ENCODE data around the gene PREPL. TPM values are rescaled to one million over a fixed set of nuclear protein-coding genes. Genes with fewer than 3 reads are reported as not detected.

PREPL gene
- total and polyA plus RNA-seq, 2 donors from 2014 or later: 32.1 to 67.9 TPM

GRCh38 chr2:44297431-44297830, 63.9 kb downstream of the PREPL start:
- intact Hi-C loops (cut with DNase I): no loop called here
- Histone ChIP-seq H3K4me1 (ENCODE audit: control insufficient read depth in 2 of 3, insufficient read depth in 2 of 3, low read depth in 1 of 3, low read length in 3 of 3) (peaks cover 0 to 23% (median 22%) of the 10 kb centered on the region in 3 donors), H3K27me3 (ENCODE audit: control insufficient read depth, insufficient read depth, low read length) (no peaks in the 10 kb centered on the region), H3K36me3 (ENCODE audit: control insufficient read depth in 2 of 3, insufficient read depth in 3 of 3, low read length in 3 of 3) (peaks cover 0 to 32% (median 13%) of the 10 kb centered on the region in 3 donors), H3K27ac (ENCODE audit: low read depth in 2 of 2, low read length in 2 of 2) (peak overlapping the region in 1 of 2 donors; percentile 10), H3K4me3 (ENCODE audit: low read length in 3 of 3) (no peak overlapping the region), H3K9ac (ENCODE audit: low read length in 3 of 3) (no peak overlapping the region), H3K9me3 (ENCODE audit: control insufficient read depth in 2 of 3, insufficient read depth in 1 of 3, low read length in 3 of 3) (no peaks in the 10 kb centered on the region)
- no peak for TF ChIP-seq CTCF (IDR thresholded peaks at IDR 0.05; ENCODE audit: borderline replicate concordance, extremely low read depth, insufficient read depth)
- FAIRE-seq (no peak), DNase-seq (no peak)

GRCh38 chr2:44296653-44297052, 64.6 kb downstream of the PREPL start:
- Histone ChIP-seq H3K9me3 (ENCODE audit: control insufficient read depth in 2 of 3, insufficient read depth in 1 of 3, low read length in 3 of 3) (no peaks in the 10 kb centered on the region), H3K4me3 (ENCODE audit: low read length in 3 of 3) (no peak overlapping the region), H3K4me1 (ENCODE audit: control insufficient read depth in 2 of 3, insufficient read depth in 2 of 3, low read depth in 1 of 3, low read length in 3 of 3) (peaks cover 0 to 31% (median 28%) of the 10 kb centered on the region in 3 donors), H3K36me3 (ENCODE audit: control insufficient read depth in 2 of 3, insufficient read depth in 3 of 3, low read length in 3 of 3) (peaks cover 0 to 32% (median 10%) of the 10 kb centered on the region in 3 donors), H3K27ac (ENCODE audit: low read depth in 2 of 2, low read length in 2 of 2) (peak overlapping the region in 1 of 2 donors; percentile 86), H3K27me3 (ENCODE audit: control insufficient read depth, insufficient read depth, low read length) (no peaks in the 10 kb centered on the region), H3K9ac (ENCODE audit: low read length in 3 of 3) (no peak overlapping the region)
- TF ChIP-seq CTCF (IDR thresholded peaks at IDR 0.05; ENCODE audit: borderline replicate concordance, extremely low read depth, insufficient read depth): no peak
- DNase-seq (no peak), FAIRE-seq (no peak)
- intact Hi-C loops (cut with DNase I): no loop called here

- peaks cover 7 to 39% (median 30%) of the 10 kb centered on the region in 3 donors for H3K4me1 ChIP-seq (ENCODE audit: control insufficient read depth in 2 of 3, insufficient read depth in 2 of 3, low read depth in 1 of 3, low read length in 3 of 3)
- H3K9ac ChIP-seq (ENCODE audit: low read length in 3 of 3): peak overlapping the region in 1 of 3 donors; percentile 57
- no peaks in the 10 kb centered on the region for H3K9me3 ChIP-seq (ENCODE audit: control insufficient read depth in 2 of 3, insufficient read depth in 1 of 3, low read length in 3 of 3)
- DNase-seq (peak in 2 of 5 donors; percentile 31 to 38), FAIRE-seq (no peak)
- peak overlapping the region in 1 of 3 donors; percentile 5 for H3K4me3 ChIP-seq (ENCODE audit: low read length in 3 of 3)
- H3K27me3 ChIP-seq (ENCODE audit: control insufficient read depth, insufficient read depth, low read length): no peaks in the 10 kb centered on the region
- intact Hi-C loops (cut with DNase I): no loop called here
- H3K27ac ChIP-seq (ENCODE audit: low read depth in 2 of 2, low read length in 2 of 2): peak overlapping the region; percentile 85 to 86
- peaks cover 0 to 26% (median 6%) of the 10 kb centered on the region in 3 donors for H3K36me3 ChIP-seq (ENCODE audit: control insufficient read depth in 2 of 3, insufficient read depth in 3 of 3, low read length in 3 of 3)
- TF ChIP-seq CTCF (IDR thresholded peaks at IDR 0.05; ENCODE audit: borderline replicate concordance, extremely low read depth, insufficient read depth): no peak
Measured at GRCh38 chr2:44295633-44296359, 65.5 kb downstream of the PREPL start.

Data from kidney (tissue), 14 donors.